AG04450 (cell line): Measurements from ENCODE around the gene SEPTIN12. TPM values are rescaled to one million over a fixed set of nuclear protein-coding genes. Genes with fewer than 3 reads are reported as not detected.

Source experiments
- CTCF ChIA-PET: fragments of 300-600, 350-600 bp; formaldehyde crosslinking; extraction: SDS; loops from one replicate; lab custom pipeline; 2022; ENCODE audit warnings: antibody characterized with exemption, inconsistent platforms; lab: Charles Lee
- POLR2A ChIA-PET: fragments of 350-600 bp; formaldehyde crosslinking; extraction: SDS; loops from one replicate; lab custom pipeline; 2021; ENCODE audit warnings: antibody characterized with exemption, inconsistent platforms; lab: Yijun Ruan, JAX
- DNase-seq: peaks from one replicate; pipeline ENCODE4 v3.0.0-alpha.2; 2011; ENCODE audit warnings: low read depth, low spot score
- H3K27ac ChIP-seq: one replicate; pipeline ENCODE4 v1.5.1; 2012; ENCODE audit warnings: low read depth, low read length, control low read depth
- H3K27me3 ChIP-seq: one replicate; pipeline ENCODE4 v1.6.0; 2012; ENCODE audit warnings: low read length; ENCODE audit not compliant: control insufficient read depth, insufficient read depth
- H3K4me3 ChIP-seq: 2 replicates; pipeline ENCODE4 v1.5.1; 2011; ENCODE audit warnings: mild to moderate bottlenecking, low read depth, low read length, control low read depth
- H3K9me3 ChIP-seq: 2 replicates; pipeline ENCODE4 v1.5.1; 2012; ENCODE audit warnings: low read length; ENCODE audit not compliant: control insufficient read depth, insufficient read depth
- CTCF ChIP-seq: IDR thresholded peaks from 2 replicates; pipeline ENCODE4 v1.5.1; 2011; ENCODE audit warnings: low read depth, low read length, control low read depth, inconsistent platforms
- polyA plus RNA-seq: library from polyadenylated mRNA; depleted of rRNA; stranded (reverse); fragments of >200 nt; gene quantifications from 2 replicates; pipeline ENCODE4 v1.2.3, GENCODE V29; 2011

Gene SEPTIN12
- polyA plus RNA-seq, 1 experiment: not detected

GRCh38 chr16:4734063-4734729 is 53.9 kb downstream of the SEPTIN12 start, which contains the start of the genes ANKS3 and DNAAF8:
Gene ANKS3, minus strand, starts transcription at chr16:4734271. Its CDS starts 4,122 bp downstream, at chr16:4730149.
Gene DNAAF8, plus strand, starts transcription at chr16:4734537. Its CDS starts 1,978 bp downstream, at chr16:4736515.
- TF ChIP-seq CTCF: no peak
- H3K27me3 ChIP-seq: no peaks in the 10 kb centered on the region
- no peaks in the 10 kb centered on the region; the same call in 1 of the 2 replicates for H3K9me3 ChIP-seq
- peak within 1 kb of the TSS; percentile 96 for H3K4me3 ChIP-seq
- H3K27ac ChIP-seq: peak within 1 kb of the TSS; percentile 94
- POLR2A ChIA-PET: interaction anchor here (0.6 to 2.1 kb wide), 11 partner anchors 10 to 299 kb away, joined by 3 to 11 read pairs (median 3); partner anchors contain the start of genes NAGPA, NUDT16L1 and SEC14L5
- CTCF ChIA-PET: interaction anchor here (1.3 kb wide), 1 partner anchor 222 kb away, joined by 7 read pairs; no protein-coding TSS in a partner anchor
- peak; percentile 94 for DNase-seq

DNA sequence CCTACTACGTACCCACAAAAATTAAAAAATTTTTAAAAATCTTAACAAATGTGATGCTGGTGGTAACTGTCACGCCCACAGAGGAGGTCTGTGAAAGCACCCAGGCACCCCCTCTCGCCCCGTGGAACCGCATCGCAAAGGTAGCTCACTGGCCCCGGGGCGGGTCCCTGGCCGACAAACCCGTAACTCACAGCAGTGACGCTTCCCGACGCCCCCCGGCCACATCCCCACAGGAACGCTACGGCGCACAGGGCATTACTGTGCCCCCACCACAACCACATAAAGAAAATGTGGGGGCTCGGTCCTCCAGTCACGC is 54.4 kb downstream of the SEPTIN12 start:
- Histone ChIP-seq H3K4me3 (peak overlapping the region; percentile 96), H3K27me3 (no peaks in the 10 kb centered on the region), H3K27ac (peak overlapping the region; percentile 39), H3K9me3 (no peaks in the 10 kb centered on the region; the same call in 1 of the 2 replicates)
- ChIA-PET CTCF (no interaction called here), POLR2A (interaction anchor here (1.1 to 1.5 kb wide), 3 partner anchors 21 to 40 kb away, joined by 3 to 11 read pairs (median 5); partner anchors contain the start of gene NUDT16L1)
- TF ChIP-seq CTCF: no peak
- no peak for DNase-seq

- H3K4me3 ChIP-seq: peak overlapping the region; percentile 96
- H3K27me3 ChIP-seq: no peaks in the 10 kb centered on the region
- no peak for TF ChIP-seq CTCF
- POLR2A ChIA-PET: no interaction called here
- H3K27ac ChIP-seq: no peak overlapping the region
- CTCF ChIA-PET: no interaction called here
- no peaks in the 10 kb centered on the region; the same call in 1 of the 2 replicates for H3K9me3 ChIP-seq
- no peak for DNase-seq
Measured at GRCh38 chr16:4733211-4733742, 54.9 kb downstream of the SEPTIN12 start.

DNA sequence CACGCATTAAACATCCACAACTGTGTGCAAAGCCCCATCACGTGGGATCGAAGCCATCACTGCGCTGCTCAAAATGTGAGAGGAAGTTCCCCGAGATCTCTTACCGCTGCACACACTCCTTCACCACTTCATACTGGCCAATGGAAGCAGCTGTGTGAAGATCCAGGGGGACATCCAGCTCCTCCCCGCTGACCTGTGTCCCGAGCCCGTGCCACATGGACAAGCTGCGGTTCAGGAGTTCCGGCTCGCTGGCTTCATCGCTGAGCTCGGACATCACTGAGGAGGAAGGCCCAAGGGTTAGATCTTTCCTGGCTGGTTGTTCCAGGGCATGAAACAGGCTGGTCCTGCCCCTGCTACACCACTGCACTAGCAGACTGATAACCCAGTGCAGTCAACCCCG is 58.3 kb downstream of the SEPTIN12 start:
- no peak for TF ChIP-seq CTCF
- H3K27ac ChIP-seq: no peak overlapping the region
- H3K9me3 ChIP-seq: no peaks in the 10 kb centered on the region; the same call in 1 of the 2 replicates
- H3K4me3 ChIP-seq: no peak overlapping the region
- no peak for DNase-seq
- CTCF ChIA-PET: no interaction called here
- POLR2A ChIA-PET: no interaction called here
- no peaks in the 10 kb centered on the region for H3K27me3 ChIP-seq

GRCh38 chr16:4728676-4729075 is 59.5 kb downstream of the SEPTIN12 start:
- Histone ChIP-seq H3K4me3 (no peak overlapping the region), H3K27ac (no peak overlapping the region), H3K27me3 (no peaks in the 10 kb centered on the region), H3K9me3 (no peaks in the 10 kb centered on the region)
- no peak for DNase-seq
- CTCF ChIA-PET: no interaction called here
- no peak for TF ChIP-seq CTCF
- POLR2A ChIA-PET: no interaction called here
